Measurements from ENCODE around the gene B3GNT7. TPM values are rescaled to one million over a fixed set of nuclear protein-coding genes. Genes with fewer than 3 reads are reported as not detected.

Gene B3GNT7
- total and polyA plus RNA-seq, 2 of the 4 experiments (the other 2 are of a cell fraction): under 0.01 to 0.03 TPM

DNA sequence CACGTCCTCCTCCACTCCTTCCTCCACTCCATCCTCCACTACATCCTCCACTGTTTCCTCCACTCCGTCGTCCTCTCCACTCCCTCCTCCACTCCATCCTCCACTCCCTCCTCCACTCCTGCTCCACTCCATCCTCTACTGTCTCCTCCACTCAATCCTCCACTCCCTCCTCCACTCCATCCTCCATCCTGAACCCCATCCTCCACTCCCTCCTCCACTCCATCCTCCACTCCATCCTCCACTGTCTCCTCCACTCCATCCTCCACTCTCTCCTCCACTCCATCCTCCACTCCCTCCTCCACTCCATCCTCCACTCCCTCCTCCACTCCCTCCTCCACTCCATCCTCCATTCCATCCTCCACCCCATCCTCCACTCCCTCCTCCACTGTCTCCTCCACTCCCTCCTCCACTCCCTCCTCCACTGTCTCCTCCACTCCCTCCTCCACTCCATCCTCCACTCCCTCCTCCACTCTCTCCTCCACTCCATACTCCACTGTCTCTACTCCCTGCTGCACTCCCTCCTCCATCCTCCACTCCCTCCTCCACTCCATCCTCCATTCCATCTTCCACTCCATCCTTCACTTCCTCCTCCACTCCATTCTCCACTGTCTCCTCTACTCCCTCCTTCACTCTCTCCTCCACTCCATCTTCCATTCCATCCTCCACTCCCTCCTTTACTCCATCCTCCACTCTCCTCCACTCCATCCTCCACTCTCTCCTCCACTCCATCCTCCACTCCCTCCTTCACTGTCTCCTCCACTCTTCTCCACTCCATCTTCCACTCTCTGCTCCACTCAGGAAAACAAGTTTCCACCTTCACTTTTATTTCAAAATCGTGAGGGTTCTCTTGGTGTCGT lies 14.3 kb upstream of the B3GNT7 start:
- H3K23ac ChIP-seq (ENCODE audit: low read depth, low read length): no peak overlapping the region
- no peaks in the 10 kb centered on the region for H3K79me1 ChIP-seq (ENCODE audit: low read depth in 1 of 2, low read length in 2 of 2)
- CTCF ChIA-PET: no interaction called here
- no peaks in the 10 kb centered on the region for H4K20me1 ChIP-seq (ENCODE audit: insufficient read depth, low read length)
- H4K5ac ChIP-seq (ENCODE audit: low read depth, low read length): no peak overlapping the region
- no peak overlapping the region for H4K91ac ChIP-seq (ENCODE audit: insufficient read depth, low read depth, low read length)
- H2AK5ac ChIP-seq (ENCODE audit: low read depth, low read length): no peak overlapping the region
- H3K27ac ChIP-seq (ENCODE audit: insufficient read depth, low read length): no peak overlapping the region
- no peak overlapping the region for H3K4me3 ChIP-seq (ENCODE audit: insufficient read depth, low read depth, low read length)
- in situ Hi-C loops (cut with MboI; ENCODE audit: low sequenced_read_pairs) (no loop called here), dilution Hi-C loops (cut with HindIII; ENCODE audit: low sequenced_read_pairs, unreplicated experiment) (no loop called here), intact Hi-C loops (cut with micrococcal nuclease) (no loop called here)
- no peak overlapping the region for H3K14ac ChIP-seq (replicated peaks; ENCODE audit: low read depth, low read length)
- no peak for DNase-seq
- ATAC-seq (ENCODE audit: low read depth): no peak
- H2BK120ac ChIP-seq (ENCODE audit: low read depth, low read length): no peak overlapping the region
- no peak overlapping the region for H3K4ac ChIP-seq (ENCODE audit: low read depth, low read length)
- no peak overlapping the region for H2BK20ac ChIP-seq (ENCODE audit: low read depth, low read length)
- no peak overlapping the region for H3K18ac ChIP-seq (ENCODE audit: low read depth, low read length)
- no peak overlapping the region for H3K4me2 ChIP-seq (ENCODE audit: low read depth, low read length)
- 86 to 100% methylated on average over 2 to 3 of the region's 5 CpGs for WGBS, 2 experiments (ENCODE audit: extremely low coverage in 2 of 2, insufficient read length in 1 of 2)
- TF ChIP-seq CHD1 (IDR thresholded peaks at IDR 0.05; ENCODE audit: low read depth, low read length): no peak
- no peak for TF ChIP-seq FOS (IDR thresholded peaks at IDR 0.05; ENCODE audit: low read depth, low read length)
- no peak for TF ChIP-seq USF2 (IDR thresholded peaks at IDR 0.05; ENCODE audit: low read depth, low read length)
- TF ChIP-seq SMC3 (IDR thresholded peaks at IDR 0.05; ENCODE audit: low read depth, low read length): no peak
- no peak for TF ChIP-seq MXI1 (IDR thresholded peaks at IDR 0.05; ENCODE audit: borderline replicate concordance, low read depth, low read length)
- no peak for TF ChIP-seq NFE2L2 (IDR thresholded peaks at IDR 0.05; ENCODE audit: low read depth, low read length)
- TF ChIP-seq RCOR1 (IDR thresholded peaks at IDR 0.05; ENCODE audit: insufficient replicate concordance, low read length): no peak
- TF ChIP-seq POLR2A (IDR thresholded peaks at IDR 0.05; ENCODE audit: low read depth, low read length): no peak
- TF ChIP-seq RFX5 (IDR thresholded peaks at IDR 0.05; ENCODE audit: low read depth, low read length): no peak
- TF ChIP-seq RAD21 (IDR thresholded peaks at IDR 0.05; ENCODE audit: low read length): no peak
- H2BK5ac ChIP-seq (ENCODE audit: low read depth, low read length, poor library complexity, severe bottlenecking): no peak overlapping the region
- no peaks in the 10 kb centered on the region for H3K9me1 ChIP-seq (ENCODE audit: insufficient read depth, low read length)
- no peaks in the 10 kb centered on the region for H3K27me3 ChIP-seq (ENCODE audit: control insufficient read depth, insufficient read depth, low read length)
- no peak overlapping the region for H3K56ac ChIP-seq (ENCODE audit: extremely low read depth, insufficient read depth, low read length)
- H3K9ac ChIP-seq (ENCODE audit: low read depth, low read length): no peak overlapping the region
- no peak overlapping the region for H2AK9ac ChIP-seq (replicated peaks; ENCODE audit: low read depth, low read length, poor library complexity)
- no peak overlapping the region for H2BK15ac ChIP-seq (ENCODE audit: low read depth, low read length)
- no TSS peak for BruUV-seq (replicated peaks)
- no peaks in the 10 kb centered on the region for H3K4me1 ChIP-seq (ENCODE audit: control insufficient read depth, insufficient read depth, low read length)
- H4K8ac ChIP-seq (ENCODE audit: low read depth in 2 of 2, low read length in 2 of 2): no peak overlapping the region
- H3K9me3 ChIP-seq (ENCODE audit: control insufficient read depth, insufficient read depth, low read length): peaks cover 4% of the 10 kb centered on the region
- POLR2A ChIA-PET (ENCODE audit: unreplicated experiment): no interaction called here
- H2AFZ ChIP-seq (replicated peaks; ENCODE audit: low read length, poor library complexity): no peak overlapping the region
- H3K36me3 ChIP-seq (ENCODE audit: control insufficient read depth, insufficient read depth, low read length): no peaks in the 10 kb centered on the region

Data from IMR-90 (cell line).